ENCODE measurements around the gene DNAAF1.

GRCh38 chr16:84098939-84099338, 46.2 kb upstream of the DNAAF1 start:
- TF ChIP-seq POLR2A (IDR thresholded peaks at IDR 0.05) (no peak), CTCF (IDR thresholded peaks at IDR 0.05) (no peak)
